Large intestine (tissue), 3 donors: ENCODE measurements around the gene HES6. TPM values are rescaled to one million over a fixed set of nuclear protein-coding genes. Genes with fewer than 3 reads are reported as not detected.

ENCODE experiments used
- DNase-seq, 2 donors: peaks; one replicate each; pipeline versions ENCODE4 v3.0.0 to v3.0.0-alpha.2; 2013
- H3K27ac ChIP-seq: one replicate; pipeline ENCODE4 v1.5.1; 2013; ENCODE audit warnings: low read length
- H3K27me3 ChIP-seq: 2 replicates; pipeline ENCODE4 v1.6.1; 2013; ENCODE audit warnings: low read length; ENCODE audit not compliant: control insufficient read depth, insufficient read depth
- H3K36me3 ChIP-seq: 2 replicates; pipeline ENCODE4 v1.6.1; 2013; ENCODE audit warnings: low read length; ENCODE audit not compliant: control insufficient read depth, insufficient read depth
- H3K4me1 ChIP-seq: one replicate; pipeline ENCODE4 v1.6.1; 2013; ENCODE audit warnings: low read length; ENCODE audit not compliant: control insufficient read depth, insufficient read depth
- H3K4me3 ChIP-seq: one replicate; pipeline ENCODE4 v1.5.1; 2013; ENCODE audit warnings: low read length
- H3K9me3 ChIP-seq: one replicate; pipeline ENCODE4 v1.6.1; 2013; ENCODE audit warnings: mild to moderate bottlenecking, low read depth, low read length, moderate library complexity; ENCODE audit not compliant: control insufficient read depth
- WGBS: methylation state at CpG from one replicate; pipeline ENCODE4 v1.1.5; 2013; ENCODE audit warnings: low lambda C conversion rate; ENCODE audit not compliant: insufficient coverage; 5-methylcytosine and 5-hydroxymethylcytosine counted together
- polyA plus RNA-seq: library from polyadenylated mRNA; unstranded; fragments of 120-200 nt; gene quantifications from one replicate; pipeline ENCODE4 v1.2.1, GENCODE V29; 2013

The HES6 gene
- polyA plus RNA-seq, 1 donor = 24.4 TPM

DNA sequence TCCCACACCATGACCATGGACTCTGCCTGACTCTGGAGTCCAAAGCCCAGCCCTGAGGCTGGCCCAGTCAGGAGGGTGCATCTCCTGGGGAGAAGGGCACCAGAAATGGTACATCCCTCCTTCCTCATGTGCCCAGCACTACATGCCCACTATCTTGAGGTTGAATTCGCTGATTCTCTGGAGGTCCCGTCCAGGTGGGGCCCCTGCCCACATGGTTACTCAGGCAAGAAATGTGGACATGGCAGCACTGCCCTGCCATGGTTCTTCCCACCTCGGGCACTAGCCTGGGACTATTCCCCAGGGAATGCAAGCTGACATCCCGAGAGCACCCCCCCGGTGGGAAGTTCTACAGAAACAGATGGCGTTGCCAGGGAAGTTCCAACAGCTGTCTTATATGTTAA, 15.3 kb upstream of the HES6 start:
- WGBS = 100% methylated on average over 1 of the region's 6 CpGs
- Histone ChIP-seq H3K36me3 (peaks cover 91% of the 10 kb centered on the region), H3K4me3 (no peak overlapping the region), H3K27ac (no peak overlapping the region), H3K9me3 (no peaks in the 10 kb centered on the region), H3K27me3 (no peaks in the 10 kb centered on the region), H3K4me1 (peaks cover 3% of the 10 kb centered on the region)
- no peak for DNase-seq

- no peak for DNase-seq
- H3K36me3 ChIP-seq = peaks cover 95% of the 10 kb centered on the region
- no CpG with 5 or more reads among the region's 4 CpGs for WGBS
Measured at GRCh38 chr2:238254095-238254723, 14.4 kb upstream of the HES6 start.

DNA sequence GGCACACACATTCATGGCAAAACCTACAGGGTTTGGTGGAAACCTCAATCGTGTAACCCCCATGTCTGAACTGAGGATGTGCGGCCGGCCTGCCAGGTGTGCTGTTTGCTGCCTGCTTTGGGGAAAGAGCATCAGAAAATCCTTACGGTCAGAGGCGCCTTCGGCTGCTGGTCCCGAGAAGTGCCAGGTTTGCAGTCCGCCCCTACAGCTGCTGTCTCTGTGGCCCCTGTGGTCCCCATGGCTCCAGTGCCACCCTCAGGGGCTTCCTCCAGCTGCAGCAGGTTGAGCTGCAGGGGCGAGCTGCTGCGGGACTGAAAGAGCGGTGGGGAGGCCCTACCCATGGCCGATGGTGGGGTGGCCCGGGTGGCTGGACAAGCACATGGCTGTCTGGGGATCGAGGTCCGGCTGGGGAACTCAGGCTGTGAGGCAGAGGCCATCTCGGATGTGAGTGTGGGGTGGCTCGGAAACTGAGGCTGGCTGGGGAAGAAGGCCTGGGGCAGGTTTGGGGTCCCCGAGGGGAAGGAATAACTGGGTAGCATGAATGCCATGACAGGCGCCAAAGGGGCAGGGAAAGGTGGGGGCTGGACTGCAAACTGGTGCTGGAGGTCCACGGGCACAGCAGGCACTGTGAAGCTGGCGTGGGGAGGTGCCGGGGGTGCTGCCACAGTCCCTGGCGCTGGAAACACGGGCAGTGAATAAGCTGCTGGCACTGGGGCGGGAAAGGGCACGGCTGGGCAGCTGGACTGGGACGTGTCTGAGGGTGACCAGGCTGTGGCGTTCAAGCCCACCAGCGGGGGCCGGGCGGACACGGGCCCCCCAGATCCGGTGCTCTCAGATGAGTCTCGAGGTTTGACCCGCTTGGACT, 13.2 kb upstream of the HES6 start:
- WGBS = no CpG with 5 or more reads among the region's 35 CpGs
- H3K27me3 ChIP-seq = no peaks in the 10 kb centered on the region
- no peak overlapping the region for H3K27ac ChIP-seq
- H3K4me3 ChIP-seq = no peak overlapping the region
- peaks cover 89% of the 10 kb centered on the region for H3K36me3 ChIP-seq
- peaks cover 3% of the 10 kb centered on the region for H3K4me1 ChIP-seq
- no peak for DNase-seq
- H3K9me3 ChIP-seq = no peaks in the 10 kb centered on the region

More at GRCh38 chr2:238254095-238254723, 14.4 kb upstream of the HES6 start:
- peaks cover 3% of the 10 kb centered on the region for H3K4me1 ChIP-seq
- H3K27ac ChIP-seq = no peak overlapping the region
- no peaks in the 10 kb centered on the region for H3K9me3 ChIP-seq
- no peaks in the 10 kb centered on the region for H3K27me3 ChIP-seq
- no peak overlapping the region for H3K4me3 ChIP-seq

GRCh38 chr2:238251986-238252385, 12.1 kb upstream of the HES6 start:
- Histone ChIP-seq H3K4me1 (peaks cover 3% of the 10 kb centered on the region), H3K27me3 (no peaks in the 10 kb centered on the region)

GRCh38 chr2:238251331-238251730, 11.5 kb upstream of the HES6 start:
- H3K4me3 ChIP-seq = no peak overlapping the region
- no peaks in the 10 kb centered on the region for H3K4me1 ChIP-seq
- DNase-seq = no peak
- H3K9me3 ChIP-seq = no peaks in the 10 kb centered on the region
- H3K27me3 ChIP-seq = no peaks in the 10 kb centered on the region
- no CpG with 5 or more reads among the region's 12 CpGs for WGBS
- no peak overlapping the region for H3K27ac ChIP-seq
- H3K36me3 ChIP-seq = peaks cover 89% of the 10 kb centered on the region

More at GRCh38 chr2:238251986-238252385, 12.1 kb upstream of the HES6 start:
- peaks cover 91% of the 10 kb centered on the region for H3K36me3 ChIP-seq
- no peak overlapping the region for H3K4me3 ChIP-seq
- DNase-seq = no peak
- WGBS = no CpG with 5 or more reads among the region's 11 CpGs
- no peak overlapping the region for H3K27ac ChIP-seq
- H3K9me3 ChIP-seq = no peaks in the 10 kb centered on the region

GRCh38 chr2:238250896-238251295, 11.1 kb upstream of the HES6 start:
- H3K27ac ChIP-seq = no peak overlapping the region
- no CpG with 5 or more reads among the region's 7 CpGs for WGBS
- H3K9me3 ChIP-seq = no peaks in the 10 kb centered on the region
- H3K36me3 ChIP-seq = peaks cover 89% of the 10 kb centered on the region
- H3K4me1 ChIP-seq = no peaks in the 10 kb centered on the region
- no peak overlapping the region for H3K4me3 ChIP-seq
- no peak for DNase-seq
- H3K27me3 ChIP-seq = no peaks in the 10 kb centered on the region

GRCh38 chr2:238247841-238248453, 8.1 kb upstream of the HES6 start:
- no peaks in the 10 kb centered on the region for H3K9me3 ChIP-seq
- peaks cover 12% of the 10 kb centered on the region for H3K4me1 ChIP-seq
- H3K4me3 ChIP-seq = no peak overlapping the region
- H3K27ac ChIP-seq = no peak overlapping the region
- H3K27me3 ChIP-seq = no peaks in the 10 kb centered on the region
- peaks cover 78% of the 10 kb centered on the region for H3K36me3 ChIP-seq
- no CpG with 5 or more reads among the region's 10 CpGs for WGBS
- DNase-seq = no peak

GRCh38 chr2:238247002-238247822, 7.4 kb upstream of the HES6 start:
- H3K4me3 ChIP-seq = no peak overlapping the region
- H3K4me1 ChIP-seq = peaks cover 19% of the 10 kb centered on the region
- no peak for DNase-seq
- H3K27ac ChIP-seq = no peak overlapping the region
- WGBS = no CpG with 5 or more reads among the region's 13 CpGs
- no peaks in the 10 kb centered on the region for H3K27me3 ChIP-seq
- no peaks in the 10 kb centered on the region for H3K9me3 ChIP-seq
- H3K36me3 ChIP-seq = peaks cover 71% of the 10 kb centered on the region

DNA sequence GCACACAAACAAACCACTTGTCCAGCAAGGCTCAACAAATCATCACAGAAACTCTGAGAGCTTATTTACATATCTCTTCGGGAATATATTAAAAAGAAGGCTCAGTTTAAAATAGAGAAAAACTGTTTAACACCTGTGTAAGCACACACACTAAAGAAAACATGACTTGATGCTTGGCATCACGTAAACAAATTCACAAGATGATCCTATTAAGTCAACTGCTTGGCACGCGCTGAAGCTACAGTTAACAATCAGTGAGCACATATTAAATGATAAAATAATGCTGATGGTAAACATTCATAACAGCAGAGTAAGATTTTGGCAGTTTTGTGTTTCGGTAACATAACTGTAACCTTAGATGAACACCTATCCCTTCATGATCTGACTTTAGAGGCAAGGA, 4.3 kb upstream of the HES6 start:
- WGBS = no CpG with 5 or more reads among the region's 5 CpGs

More for the DNA sequence above, 4.3 kb upstream of the HES6 start:
- Histone ChIP-seq H3K27me3 (peaks cover 4% of the 10 kb centered on the region), H3K36me3 (peaks cover 43% of the 10 kb centered on the region), H3K4me1 (peaks cover 34% of the 10 kb centered on the region), H3K4me3 (no peak overlapping the region), H3K27ac (peak overlapping the region; percentile 91), H3K9me3 (no peaks in the 10 kb centered on the region)
- no peak for DNase-seq
